HCT116 (cell line): Measurements from ENCODE around the gene PLB1. TPM values are rescaled to one million over a fixed set of nuclear protein-coding genes. Genes with fewer than 3 reads are reported as not detected.
A peak's percentile ranks its signal among the peaks of the same experiment; 100 is the strongest.

Experiments used
- ATAC-seq: fragments of 200-7000 bp; cut with Tn5 transposase; 2 replicates; pipeline ENCODE4 v1.9.1; 2020; ENCODE audit warnings: mild to moderate bottlenecking, moderate library complexity
- BruUV-seq: library from RNA; stranded (reverse); fragments of 400-500 nt; replicated peaks from 2 replicates; lab custom pipeline; 2021; lab: Mats Ljungman, UMichigan
- CTCF ChIA-PET: fragments of 300-600 bp; sonication (Branson Sonifier 250); formaldehyde crosslinking; loops from one replicate; lab custom pipeline; 2021; ENCODE audit warnings: antibody characterized with exemption; lab: Charles Lee
- POLR2A ChIA-PET: fragments of 300-600, 350-600 bp; sonication (Branson Sonifier 250); formaldehyde crosslinking; loops from one replicate; lab custom pipeline; 2021; ENCODE audit warnings: antibody characterized with exemption; lab: Charles Lee
- RAD21 ChIA-PET, 2 experiments: fragments of 300-600 bp; sonication (Branson Sonifier 250); formaldehyde crosslinking; loops; one replicate each; lab custom pipeline; 2023; ENCODE audit warnings: low total read pairs in 2 of 2; ENCODE audit not compliant: uncharacterized antibody in 2 of 2, unreplicated experiment in 2 of 2, low non-redundant PET in 1 of 2; lab: Charles Lee
- DNase-seq: peaks from one replicate; pipeline ENCODE4 v3.0.0-alpha.2; 2010; ENCODE audit warnings: low read depth, low spot score
- H2AFZ ChIP-seq: fragments of 200-600 bp; shearing (Covaris generic), sonication (generic); 2 replicates; pipeline ENCODE4 v1.6.1; 2017; ENCODE audit warnings: low read depth, mixed run types, mixed read lengths, antibody characterized with exemption, low read length; ENCODE audit not compliant: poor library complexity, severe bottlenecking
- H3K27ac ChIP-seq: 2 replicates; pipeline ENCODE4 v1.5.1; 2012; ENCODE audit warnings: low read depth, low read length
- H3K27me3 ChIP-seq: fragments of 200-600 bp; sonication (generic); 2 replicates; pipeline ENCODE4 v1.6.1; 2016; ENCODE audit warnings: mixed run types, low read length, mixed read lengths; ENCODE audit not compliant: insufficient read depth
- H3K36me3 ChIP-seq, 2 experiments: fragments of 200-500 bp in 1 of 2; fragments of 200-600 bp in 1 of 2; sonication (Bioruptor generic) in 1 of 2; sonication (generic) in 1 of 2; 2 replicates each; pipeline versions ENCODE4 v1.5.1 to v1.6.1; 2014 to 2016; ENCODE audit warnings: low read length in 2 of 2, inconsistent platforms in 1 of 2, mixed read lengths in 1 of 2, mixed run types in 1 of 2; ENCODE audit not compliant: insufficient read depth in 2 of 2, control insufficient read depth in 1 of 2
- H3K4me1 ChIP-seq, 2 experiments: fragments of 200-600 bp in 1 of 2; sonication (generic) in 1 of 2; 2 replicates each; pipeline versions ENCODE4 v1.5.1 to v1.6.1; 2012 to 2017; ENCODE audit warnings: low read length in 2 of 2, inconsistent platforms in 1 of 2, mild to moderate bottlenecking in 1 of 2, mixed read lengths in 1 of 2, mixed run types in 1 of 2, moderate library complexity in 1 of 2; ENCODE audit not compliant: insufficient read depth in 2 of 2, control insufficient read depth in 1 of 2
- H3K4me2 ChIP-seq: fragments of 200-600 bp; sonication (generic); 2 replicates; pipeline ENCODE4 v1.6.1; 2017; ENCODE audit warnings: mixed run types, low read length, mixed read lengths
- H3K4me3 ChIP-seq, 2 experiments: fragments of 200-600 bp in 1 of 2; sonication (generic) in 1 of 2; replicated peaks in 1 of 2; 2 replicates each; pipeline ENCODE4 v1.5.1; 2011 to 2016; ENCODE audit warnings: low read length in 2 of 2, control low read depth in 1 of 2, low read depth in 1 of 2, mild to moderate bottlenecking in 1 of 2, mixed read lengths in 1 of 2, mixed run types in 1 of 2
- H3K79me2 ChIP-seq: fragments of 200-600 bp; sonication (generic); 2 replicates; pipeline ENCODE4 v1.6.1; 2017; ENCODE audit warnings: mild to moderate bottlenecking, mixed run types, low read length, moderate library complexity, mixed read lengths; ENCODE audit not compliant: insufficient read depth
- H3K9ac ChIP-seq: fragments of 200-600 bp; sonication (generic); 2 replicates; pipeline ENCODE4 v1.6.1; 2016; ENCODE audit warnings: low read length, mixed read lengths
- H3K9me2 ChIP-seq: fragments of 200-600 bp; sonication (generic), shearing (Covaris generic); 2 replicates; pipeline ENCODE4 v1.6.1; 2017; ENCODE audit warnings: mixed run types, mild to moderate bottlenecking, moderate library complexity; ENCODE audit not compliant: insufficient read depth
- H3K9me3 ChIP-seq, 2 experiments: fragments of 200-500 bp in 1 of 2; fragments of 200-600 bp in 1 of 2; sonication (Bioruptor generic) in 1 of 2; sonication (generic) in 1 of 2; 2 replicates each; pipeline ENCODE4 v1.6.1; 2014 to 2017; ENCODE audit warnings: low read length in 2 of 2, mixed read lengths in 2 of 2, inconsistent platforms in 1 of 2, low read depth in 1 of 2, mild to moderate bottlenecking in 1 of 2, mixed run types in 1 of 2, moderate library complexity in 1 of 2; ENCODE audit not compliant: control insufficient read depth in 1 of 2, insufficient read depth in 1 of 2
- H4K20me1 ChIP-seq: fragments of 200-600 bp; sonication (generic), shearing (Covaris generic); 2 replicates; pipeline ENCODE4 v1.6.1; 2017; ENCODE audit warnings: mixed run types, mild to moderate bottlenecking, moderate library complexity; ENCODE audit not compliant: insufficient read depth
- POLR2AphosphoS5 ChIP-seq: IDR thresholded peaks from 2 replicates; pipeline ENCODE4 v1.6.1; 2011; ENCODE audit warnings: mild to moderate bottlenecking, low read depth, low read length, moderate library complexity
- RAD21 ChIP-seq: IDR thresholded peaks from 2 replicates; pipeline ENCODE4 v1.6.1; 2012; ENCODE audit warnings: low read depth, mild to moderate bottlenecking
- REST ChIP-seq: IDR thresholded peaks from 2 replicates; pipeline ENCODE4 v1.6.1; 2012; ENCODE audit warnings: low read depth
- ZNF274 ChIP-seq: fragments of 200-500 bp; sonication (Bioruptor generic); IDR thresholded peaks from 2 replicates; pipeline ENCODE4 v1.6.1; 2014; ENCODE audit warnings: mild to moderate bottlenecking, low read depth, low read length, inconsistent platforms
- intact Hi-C: fragments of 100-400 bp; cut with micrococcal nuclease; formaldehyde crosslinking; loops from 2 replicates; pipeline ENCODE4 v1.10.0; 2022
- total RNA-seq: library from RNA; stranded (reverse); gene quantifications from one replicate; pipeline ENCODE4 v1.2.1, GENCODE V29; 2021; ENCODE audit not compliant: unreplicated experiment
- TF ChIP-seq, protein P1 (sequence below): IDR thresholded peaks from 2 replicates; pipeline ENCODE4 v1.6.1; 2011; ENCODE audit warnings: mild to moderate bottlenecking, low read length, moderate library complexity; ENCODE audit not compliant: insufficient replicate concordance; ENCODE audit errors: extremely low read depth
- TF ChIP-seq, protein P2 (sequence below), 3 experiments: fragments of 200-600 bp in 1 of 3; sonication (generic) in 1 of 3; IDR thresholded peaks in 2 of 3; conservative IDR thresholded peaks in 1 of 3; 2 replicates each; pipeline ENCODE4 v1.5.1; 2012 to 2017; ENCODE audit warnings: low read depth in 2 of 3, low read length in 2 of 3, antibody characterized with exemption in 1 of 3, borderline replicate concordance in 1 of 3, control low read depth in 1 of 3, mild to moderate bottlenecking in 1 of 3, mixed read lengths in 1 of 3, mixed run types in 1 of 3, moderate library complexity in 1 of 3; ENCODE audit not compliant: insufficient read depth in 1 of 3

Gene PLB1
- total RNA-seq, 1 experiment from 2014 or later: 0.49 TPM

DNA sequence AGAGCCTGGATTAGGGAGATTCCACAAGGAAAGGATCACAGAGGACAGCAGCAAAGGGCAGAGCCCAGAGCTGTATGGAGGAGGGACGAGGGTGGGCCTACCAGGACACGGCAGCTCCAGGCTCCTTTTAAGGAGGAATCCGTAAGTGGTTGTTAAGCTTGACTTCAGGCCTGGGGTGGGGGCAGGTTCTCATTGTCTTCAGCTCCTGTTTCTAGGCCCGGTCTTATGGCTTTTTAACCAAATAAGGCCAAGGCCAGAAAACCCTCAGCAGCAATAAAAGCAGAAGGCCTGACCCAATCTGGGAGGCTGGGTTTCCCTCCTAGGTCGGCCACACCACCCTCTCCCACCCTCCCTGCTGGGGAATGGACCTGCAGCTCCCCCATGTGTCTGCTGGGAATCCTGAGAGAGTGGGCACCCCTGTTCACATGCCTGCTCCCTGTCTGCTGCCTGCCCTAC lies 111.2 kb downstream of the PLB1 start:
- no peak for DNase-seq
- Histone ChIP-seq H3K36me3 (no peaks in the 10 kb centered on the region), H3K9ac (no peak overlapping the region), H3K4me1 (peaks cover 16 to 17% of the 10 kb centered on the region in 2 experiments), H3K9me2 (no peaks in the 10 kb centered on the region), H2AFZ (no peak overlapping the region), H3K4me2 (no peak overlapping the region), H3K4me3 (no peak overlapping the region), H3K27ac (no peak overlapping the region)
- RAD21 ChIA-PET: no interaction called here
- BruUV-seq: no TSS peak
- TF ChIP-seq POLR2AphosphoS5 (no peak), ZNF274 (no peak), RAD21 (peak; percentile 62), REST (no peak)
- TF ChIP-seq, protein P1, sequence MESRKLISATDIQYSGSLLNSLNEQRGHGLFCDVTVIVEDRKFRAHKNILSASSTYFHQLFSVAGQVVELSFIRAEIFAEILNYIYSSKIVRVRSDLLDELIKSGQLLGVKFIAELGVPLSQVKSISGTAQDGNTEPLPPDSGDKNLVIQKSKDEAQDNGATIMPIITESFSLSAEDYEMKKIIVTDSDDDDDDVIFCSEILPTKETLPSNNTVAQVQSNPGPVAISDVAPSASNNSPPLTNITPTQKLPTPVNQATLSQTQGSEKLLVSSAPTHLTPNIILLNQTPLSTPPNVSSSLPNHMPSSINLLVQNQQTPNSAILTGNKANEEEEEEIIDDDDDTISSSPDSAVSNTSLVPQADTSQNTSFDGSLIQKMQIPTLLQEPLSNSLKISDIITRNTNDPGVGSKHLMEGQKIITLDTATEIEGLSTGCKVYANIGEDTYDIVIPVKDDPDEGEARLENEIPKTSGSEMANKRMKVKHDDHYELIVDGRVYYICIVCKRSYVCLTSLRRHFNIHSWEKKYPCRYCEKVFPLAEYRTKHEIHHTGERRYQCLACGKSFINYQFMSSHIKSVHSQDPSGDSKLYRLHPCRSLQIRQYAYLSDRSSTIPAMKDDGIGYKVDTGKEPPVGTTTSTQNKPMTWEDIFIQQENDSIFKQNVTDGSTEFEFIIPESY: no peak
- TF ChIP-seq, protein P2, sequence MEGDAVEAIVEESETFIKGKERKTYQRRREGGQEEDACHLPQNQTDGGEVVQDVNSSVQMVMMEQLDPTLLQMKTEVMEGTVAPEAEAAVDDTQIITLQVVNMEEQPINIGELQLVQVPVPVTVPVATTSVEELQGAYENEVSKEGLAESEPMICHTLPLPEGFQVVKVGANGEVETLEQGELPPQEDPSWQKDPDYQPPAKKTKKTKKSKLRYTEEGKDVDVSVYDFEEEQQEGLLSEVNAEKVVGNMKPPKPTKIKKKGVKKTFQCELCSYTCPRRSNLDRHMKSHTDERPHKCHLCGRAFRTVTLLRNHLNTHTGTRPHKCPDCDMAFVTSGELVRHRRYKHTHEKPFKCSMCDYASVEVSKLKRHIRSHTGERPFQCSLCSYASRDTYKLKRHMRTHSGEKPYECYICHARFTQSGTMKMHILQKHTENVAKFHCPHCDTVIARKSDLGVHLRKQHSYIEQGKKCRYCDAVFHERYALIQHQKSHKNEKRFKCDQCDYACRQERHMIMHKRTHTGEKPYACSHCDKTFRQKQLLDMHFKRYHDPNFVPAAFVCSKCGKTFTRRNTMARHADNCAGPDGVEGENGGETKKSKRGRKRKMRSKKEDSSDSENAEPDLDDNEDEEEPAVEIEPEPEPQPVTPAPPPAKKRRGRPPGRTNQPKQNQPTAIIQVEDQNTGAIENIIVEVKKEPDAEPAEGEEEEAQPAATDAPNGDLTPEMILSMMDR (IDR thresholded peaks at IDR 0.05 in 2 of 3, conservative IDR thresholded peaks at IDR 0.05 in 1 of 3; ENCODE audit: borderline replicate concordance in 1 of 3, insufficient read depth in 1 of 3, low read depth in 2 of 3, low read length in 2 of 3): peak; percentile 5 to 55 (median 18); a peak in 4 of 6 replicates
- TF ChIP-seq, all 23 proteins: peak for 2
- ChIA-PET CTCF (interaction anchor here (1.4 to 1.7 kb wide), 2 partner anchors 13 to 40 kb away, joined by 5 to 9 read pairs; no protein-coding TSS in a partner anchor), POLR2A (no interaction called here)
- no peaks in the 10 kb centered on the region for H3K9me3 ChIP-seq
- H3K27me3 ChIP-seq: no peaks in the 10 kb centered on the region
- H3K79me2 ChIP-seq: no peaks in the 10 kb centered on the region
- ATAC-seq: peak; percentile 26; the same call in 1 of the 2 replicates
- no peaks in the 10 kb centered on the region for H4K20me1 ChIP-seq
- intact Hi-C loops: no loop called here
